Measurements from ENCODE around the gene FARP1. TPM values are rescaled to one million over a fixed set of nuclear protein-coding genes. Genes with fewer than 3 reads are reported as not detected.

The FARP1 gene
- total and polyA plus RNA-seq, 8 donors, result 11.6 to 319 (median 70.3) TPM

- no peak for DNase-seq
- Histone ChIP-seq H3K4me3 (no peak overlapping the region), H3K27ac (no peak overlapping the region), H3K9me3 (no peaks in the 10 kb centered on the region), H3K27me3 (no peaks in the 10 kb centered on the region), H3K4me1 (peaks cover 0 to 10% (median 0%) of the 10 kb centered on the region in 4 donors), H3K36me3 (no peaks in the 10 kb centered on the region)
- TF ChIP-seq, protein P1, sequence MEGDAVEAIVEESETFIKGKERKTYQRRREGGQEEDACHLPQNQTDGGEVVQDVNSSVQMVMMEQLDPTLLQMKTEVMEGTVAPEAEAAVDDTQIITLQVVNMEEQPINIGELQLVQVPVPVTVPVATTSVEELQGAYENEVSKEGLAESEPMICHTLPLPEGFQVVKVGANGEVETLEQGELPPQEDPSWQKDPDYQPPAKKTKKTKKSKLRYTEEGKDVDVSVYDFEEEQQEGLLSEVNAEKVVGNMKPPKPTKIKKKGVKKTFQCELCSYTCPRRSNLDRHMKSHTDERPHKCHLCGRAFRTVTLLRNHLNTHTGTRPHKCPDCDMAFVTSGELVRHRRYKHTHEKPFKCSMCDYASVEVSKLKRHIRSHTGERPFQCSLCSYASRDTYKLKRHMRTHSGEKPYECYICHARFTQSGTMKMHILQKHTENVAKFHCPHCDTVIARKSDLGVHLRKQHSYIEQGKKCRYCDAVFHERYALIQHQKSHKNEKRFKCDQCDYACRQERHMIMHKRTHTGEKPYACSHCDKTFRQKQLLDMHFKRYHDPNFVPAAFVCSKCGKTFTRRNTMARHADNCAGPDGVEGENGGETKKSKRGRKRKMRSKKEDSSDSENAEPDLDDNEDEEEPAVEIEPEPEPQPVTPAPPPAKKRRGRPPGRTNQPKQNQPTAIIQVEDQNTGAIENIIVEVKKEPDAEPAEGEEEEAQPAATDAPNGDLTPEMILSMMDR (IDR thresholded peaks at IDR 0.05), result no peak
- TF ChIP-seq EP300 (IDR thresholded peaks at IDR 0.05), result no peak
- intact Hi-C loops (cut with DNase I; ENCODE audit: low total_unique reads), result no loop called here
- 81 to 87% (median 84%) methylated on average over 10 of the region's 10 CpGs for WGBS, 5 donors
Observed at GRCh38 chr13:98343461-98343860, 200.6 kb downstream of the FARP1 start.

DNA sequence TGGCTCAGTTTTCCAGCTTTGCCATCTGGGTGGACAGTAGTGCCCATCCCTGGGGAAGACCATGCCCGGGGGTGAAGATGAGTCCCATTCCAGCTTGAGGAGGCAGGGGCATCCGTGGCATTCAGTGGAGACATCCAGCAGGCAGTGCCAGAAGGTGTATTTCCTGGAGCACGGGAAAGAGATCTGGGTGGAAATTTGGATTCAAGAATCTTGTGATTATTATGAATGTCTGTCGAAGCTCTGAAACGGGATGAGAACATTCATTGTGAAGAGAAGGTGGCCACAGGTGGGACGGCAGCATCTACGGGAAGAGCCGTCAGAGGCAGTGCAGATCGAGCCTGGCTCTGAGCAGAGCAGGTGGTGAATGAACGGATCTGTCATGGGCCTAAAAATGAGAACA is 201.5 kb downstream of the FARP1 start:
- TF ChIP-seq POLR2A (IDR thresholded peaks at IDR 0.05) (no peak), POLR2AphosphoS5 (IDR thresholded peaks at IDR 0.05) (no peak), EP300 (IDR thresholded peaks at IDR 0.05) (no peak)
- TF ChIP-seq, protein P1 (IDR thresholded peaks at IDR 0.05), result no peak
- no peaks in the 10 kb centered on the region for H3K27me3 ChIP-seq
- no peak overlapping the region for H3K4me3 ChIP-seq
- H3K36me3 ChIP-seq, result no peaks in the 10 kb centered on the region
- 84 to 92% (median 88%) methylated on average over 10 of the region's 10 CpGs for WGBS, 5 donors
- DNase-seq, result no peak
- intact Hi-C loops (cut with DNase I; ENCODE audit: low total_unique reads), result no loop called here
- H3K9me3 ChIP-seq, result no peaks in the 10 kb centered on the region
- peaks cover 0 to 10% (median 0%) of the 10 kb centered on the region in 4 donors for H3K4me1 ChIP-seq
- H3K27ac ChIP-seq, result peak overlapping the region in 1 of 5 donors; percentile 29

DNA sequence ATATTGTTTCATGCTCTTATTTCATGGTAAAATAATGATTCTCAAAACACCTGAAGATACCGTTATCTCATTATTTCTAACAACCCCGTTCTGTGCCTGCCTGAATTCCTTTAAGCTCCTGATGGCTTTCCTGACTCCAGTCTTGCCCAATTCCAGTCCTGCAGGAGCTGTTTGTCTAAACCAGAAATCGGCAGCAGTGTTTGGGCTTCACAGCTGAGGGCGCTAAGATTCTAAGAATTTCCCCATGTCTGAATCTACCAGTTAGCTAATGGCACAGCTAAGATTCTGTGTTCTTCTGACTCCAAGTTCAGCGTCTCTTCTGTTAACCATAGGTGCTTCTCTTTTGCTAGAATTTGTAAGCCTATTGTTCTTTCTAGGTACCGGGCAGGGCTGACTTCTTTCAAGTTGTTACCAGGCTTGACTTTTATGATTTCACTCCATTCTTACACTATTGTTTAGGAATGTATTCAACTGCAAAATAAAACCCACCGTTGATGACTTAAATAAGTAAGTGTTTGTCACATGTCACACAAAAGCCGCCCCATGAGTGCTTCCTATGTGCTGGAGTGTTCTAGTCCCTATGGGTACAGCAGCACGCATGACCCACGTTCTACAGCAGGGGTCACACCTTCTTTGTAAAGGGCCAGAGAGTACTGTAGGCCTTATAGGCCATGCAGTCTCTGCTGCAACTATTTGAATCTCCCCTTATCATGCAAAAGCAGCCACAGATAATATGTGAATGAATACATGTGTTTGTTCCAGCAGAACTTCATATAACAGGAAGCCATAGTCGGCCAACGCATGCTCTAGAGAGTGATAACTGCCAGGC is 202.4 kb downstream of the FARP1 start:
- intact Hi-C loops (cut with DNase I; ENCODE audit: low total_unique reads), result no loop called here
- peak in 1 of 2 donors; percentile 34 for DNase-seq
- no peaks in the 10 kb centered on the region for H3K9me3 ChIP-seq
- no peaks in the 10 kb centered on the region for H3K27me3 ChIP-seq
- no peak overlapping the region for H3K4me3 ChIP-seq
- WGBS, 5 donors, result 46 to 72% (median 59%) methylated on average over 12 of the region's 12 CpGs
- TF ChIP-seq, protein P1 (IDR thresholded peaks at IDR 0.05), result peak in 1 of 7 experiments; percentile 14
- no peak for TF ChIP-seq EP300 (IDR thresholded peaks at IDR 0.05)
- H3K27ac ChIP-seq, result peak overlapping the region in 1 of 5 donors; percentile 29
- H3K4me1 ChIP-seq, result peaks cover 0 to 10% (median 0%) of the 10 kb centered on the region in 4 donors
- H3K36me3 ChIP-seq, result no peaks in the 10 kb centered on the region

DNA sequence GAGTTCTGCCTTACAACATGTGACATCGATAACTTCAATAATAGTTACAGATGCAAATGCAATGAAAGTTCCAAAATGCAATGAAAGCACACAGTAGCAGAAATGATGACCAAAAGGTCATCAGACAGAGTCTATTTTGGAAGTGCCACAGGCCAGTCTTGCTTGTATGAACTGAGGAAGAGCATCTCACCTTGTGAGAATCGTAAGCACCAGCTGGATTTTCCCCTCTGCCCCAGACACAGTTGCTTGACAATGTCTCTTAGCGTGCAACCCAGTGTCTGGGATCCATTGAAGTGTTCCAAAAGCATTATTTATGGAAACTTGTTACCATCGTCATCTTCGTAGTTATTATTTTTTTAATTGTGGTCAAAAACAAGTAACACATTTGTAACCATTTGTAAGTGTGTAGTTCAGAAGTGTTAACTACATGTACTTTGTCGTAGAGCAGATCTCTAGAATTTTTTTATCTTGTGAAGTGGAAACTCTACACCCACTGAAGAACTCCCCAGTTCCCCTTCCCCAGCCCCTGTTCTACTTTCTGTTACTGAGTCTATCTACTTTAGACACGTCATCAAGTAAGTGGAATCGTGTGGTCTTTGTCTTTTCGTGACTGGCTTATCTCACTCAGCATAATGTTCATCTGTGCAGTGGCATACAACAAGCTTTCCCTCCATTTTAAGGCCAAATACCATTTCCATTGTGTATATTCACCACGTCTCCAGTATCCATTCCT is 204.2 kb downstream of the FARP1 start:
- Histone ChIP-seq H3K4me3 (no peak overlapping the region), H3K4me1 (peaks cover 0 to 10% (median 0%) of the 10 kb centered on the region in 4 donors), H3K27ac (no peak overlapping the region), H3K27me3 (no peaks in the 10 kb centered on the region), H3K36me3 (no peaks in the 10 kb centered on the region), H3K9me3 (no peaks in the 10 kb centered on the region)
- no peak for TF ChIP-seq POLR2A (IDR thresholded peaks at IDR 0.05)
- TF ChIP-seq EP300 (IDR thresholded peaks at IDR 0.05), result no peak
- TF ChIP-seq POLR2AphosphoS5 (IDR thresholded peaks at IDR 0.05), result no peak
- TF ChIP-seq, protein P1 (IDR thresholded peaks at IDR 0.05), result no peak
- no peak for DNase-seq
- 94 to 95% (median 94%) methylated on average over 10 of the region's 10 CpGs for WGBS, 5 donors
- intact Hi-C loops (cut with DNase I; ENCODE audit: low total_unique reads), result no loop called here
